HL-60/S4 treated with phorbol 12-myristate 13-acetate at 8.2 ng/mL for 4 days and 3 days (cell line): ENCODE results near the gene PQBP1.

Experiments used
- in situ Hi-C: fragments of 300-500 bp; cut with MboI; formaldehyde crosslinking; loops from 2 replicates; pipeline ENCODE4 v1.15.0; 2022; ENCODE audit warnings: low sequenced_read_pairs

Gene PQBP1

GRCh38 chrX:48901069-48901468 lies 3.3 kb downstream of the PQBP1 start:
- in situ Hi-C loops = no loop called here

- in situ Hi-C loops = no loop called here
Observed at GRCh38 chrX:48902135-48902534, 4.4 kb downstream of the PQBP1 start.

GRCh38 chrX:48902776-48903175 lies 5.0 kb downstream of the PQBP1 start:
- in situ Hi-C loops = no loop called here

- in situ Hi-C loops = no loop called here
Observed at GRCh38 chrX:48903290-48903689, 5.6 kb downstream of the PQBP1 start.

- in situ Hi-C loops = no loop called here
Observed at GRCh38 chrX:48904180-48904579, 6.5 kb downstream of the PQBP1 start.

GRCh38 chrX:48904626-48905025 lies 6.9 kb downstream of the PQBP1 start:
- in situ Hi-C loops = no loop called here

GRCh38 chrX:48905090-48905790 lies 7.5 kb downstream of the PQBP1 start:
- in situ Hi-C loops = no loop called here

- in situ Hi-C loops = no loop called here
Observed at GRCh38 chrX:48908600-48908999, 10.9 kb downstream of the PQBP1 start.

- in situ Hi-C loops = no loop called here
Observed at GRCh38 chrX:48909703-48910294, 12.1 kb downstream of the PQBP1 start.

- in situ Hi-C loops = no loop called here
Observed at GRCh38 chrX:48910926-48911411, 13.2 kb downstream of the PQBP1 start.

- in situ Hi-C loops = no loop called here
Observed at GRCh38 chrX:48911412-48912182, 13.9 kb downstream of the PQBP1 start, which contains the start of gene SLC35A2. TSS of gene SLC35A2 (minus strand) at chrX:48911646. CDS start at chrX:48911636, 10 bp downstream.

- in situ Hi-C loops = no loop called here
Observed at GRCh38 chrX:48913605-48914366, 16.1 kb downstream of the PQBP1 start.

GRCh38 chrX:48914593-48915493 lies 17.1 kb downstream of the PQBP1 start:
- in situ Hi-C loops = no loop called here

GRCh38 chrX:48917139-48918001 lies 19.6 kb downstream of the PQBP1 start:
- in situ Hi-C loops = no loop called here

GRCh38 chrX:48918301-48918642 lies 20.5 kb downstream of the PQBP1 start:
- in situ Hi-C loops = no loop called here

GRCh38 chrX:48918643-48919340 lies 21.1 kb downstream of the PQBP1 start, which contains the start of gene PIM2:
TSS of gene PIM2 (minus strand) at chrX:48919024. CDS start at chrX:48918834, 190 bp downstream.
- in situ Hi-C loops = no loop called here

- in situ Hi-C loops = no loop called here
Observed at GRCh38 chrX:48919360-48919841, 21.7 kb downstream of the PQBP1 start.
